NCI-H2107 treated with DMSO at 0.1 percent for 48 hours (cell line): Measurements from ENCODE around the gene SPAG16.
A peak's percentile ranks its signal among the peaks of the same experiment; 100 is the strongest.

ENCODE experiments used
- DNase-seq: peaks from one replicate; lab custom pipeline; 2025; ENCODE audit not compliant: unreplicated experiment; lab: John Stamatoyannopoulos, UW

The SPAG16 gene

DNA sequence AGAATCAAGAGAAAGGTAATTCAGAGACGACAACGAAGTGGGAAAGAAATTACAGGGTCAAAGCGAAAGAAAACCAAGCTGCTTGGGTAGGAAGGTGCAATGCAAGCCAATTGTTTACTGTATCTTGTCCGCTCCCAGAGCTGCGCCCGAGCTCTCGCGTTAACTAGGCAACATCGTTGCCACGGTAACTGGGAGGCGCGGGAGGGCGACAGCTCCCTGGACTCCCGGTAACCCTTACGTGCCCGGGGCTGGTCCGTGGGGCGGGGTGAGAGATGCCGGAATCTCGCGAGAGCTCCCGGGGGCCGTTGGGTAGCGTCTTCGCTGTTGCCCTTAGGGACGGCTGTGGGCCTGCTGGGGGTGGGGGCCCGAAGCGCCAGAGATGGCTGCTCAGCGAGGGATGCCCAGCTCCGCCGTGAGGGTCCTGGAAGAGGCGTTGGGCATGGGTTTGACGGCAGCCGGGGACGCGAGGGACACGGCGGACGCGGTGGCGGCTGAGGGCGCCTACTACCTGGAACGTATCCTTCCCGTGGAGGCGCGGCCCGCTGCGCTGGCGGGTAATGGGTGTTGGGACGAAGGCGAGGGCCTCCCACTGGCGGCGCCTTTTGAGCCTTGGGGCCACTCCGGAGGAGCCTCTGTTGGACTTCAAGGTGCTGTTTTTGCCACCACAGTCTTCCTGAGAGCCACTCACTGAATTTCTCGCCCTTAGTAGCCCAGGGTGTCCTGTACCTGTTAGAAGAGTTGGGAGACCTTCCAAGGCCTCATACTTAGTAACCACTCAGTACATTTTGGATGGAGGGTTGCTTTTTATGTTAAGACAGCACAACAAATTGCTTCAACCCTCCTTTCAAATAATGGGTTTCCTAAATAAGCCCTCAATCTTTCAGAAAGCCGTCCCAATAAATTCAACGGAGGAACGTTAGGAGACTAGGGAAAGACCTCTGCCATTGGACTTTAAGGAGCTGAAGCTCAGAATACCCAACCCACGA, at the start of gene SPAG16:
SPAG16 (plus strand) TSS at position 360 of the 986 bp plus-strand sequence.
- DNase-seq = peak; percentile 95

DNA sequence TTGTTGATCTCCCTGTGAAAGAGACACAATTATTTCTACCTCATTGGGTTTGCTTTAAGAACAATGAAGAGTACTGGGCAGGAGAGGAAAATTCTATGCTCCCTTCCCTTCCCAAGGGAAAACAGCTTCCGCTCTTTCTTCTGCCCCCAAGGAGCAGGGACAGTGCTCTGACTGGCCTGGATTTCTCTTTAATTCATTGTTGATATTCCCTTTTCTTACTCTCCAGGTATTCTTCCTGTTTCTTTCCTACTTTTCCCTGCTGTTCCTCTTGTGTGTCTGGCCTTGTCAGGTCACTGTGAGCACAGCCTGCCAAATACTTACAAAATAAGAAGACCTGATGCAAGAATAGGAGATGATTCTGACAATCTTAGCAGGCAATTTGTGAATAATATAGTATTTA, 49.6 kb upstream of the SPAG16 start:
- no peak for DNase-seq

- DNase-seq = no peak
Observed at GRCh38 chr2:213235741-213236140, 48.5 kb upstream of the SPAG16 start.

DNA sequence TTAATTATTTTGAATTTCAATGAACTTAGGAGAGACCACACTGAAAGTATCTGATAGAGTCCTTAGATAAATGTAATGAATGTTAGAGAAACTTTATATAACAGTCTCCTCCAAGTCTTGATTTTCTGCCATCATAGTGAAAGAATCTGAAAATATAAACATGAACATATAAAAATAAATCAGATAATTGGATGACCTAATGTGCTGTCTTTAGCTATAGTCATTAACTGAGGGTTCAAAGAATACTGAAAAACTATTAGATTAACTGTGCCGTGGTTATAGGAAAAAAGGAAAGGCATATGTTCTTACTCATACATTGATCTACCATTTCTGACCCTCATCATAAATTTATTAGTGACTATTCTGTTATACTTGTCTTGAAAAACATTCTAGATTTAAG, 47.0 kb upstream of the SPAG16 start:
- no peak for DNase-seq

DNA sequence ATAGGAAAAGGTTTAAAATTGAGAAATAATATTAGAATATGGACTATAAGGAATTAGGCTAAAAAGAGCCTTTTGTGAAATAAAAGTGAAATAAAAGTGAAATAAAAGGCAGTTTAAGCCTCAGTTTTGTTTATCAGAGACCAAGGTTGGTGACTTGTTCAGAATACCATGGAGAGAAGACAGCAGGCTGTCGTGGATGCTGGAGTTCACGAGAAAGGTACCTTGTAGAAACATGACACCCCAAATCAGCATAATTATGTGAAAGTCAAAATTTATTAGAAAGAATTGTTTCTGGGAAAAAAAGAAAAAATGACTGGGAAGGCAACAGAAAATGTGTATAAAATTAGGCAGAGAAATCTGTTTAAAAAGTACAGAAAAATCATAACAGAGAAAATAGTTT, 46.5 kb upstream of the SPAG16 start:
- no peak for DNase-seq

- no peak for DNase-seq
Observed at GRCh38 chr2:213238753-213239495, 45.3 kb upstream of the SPAG16 start.

DNA sequence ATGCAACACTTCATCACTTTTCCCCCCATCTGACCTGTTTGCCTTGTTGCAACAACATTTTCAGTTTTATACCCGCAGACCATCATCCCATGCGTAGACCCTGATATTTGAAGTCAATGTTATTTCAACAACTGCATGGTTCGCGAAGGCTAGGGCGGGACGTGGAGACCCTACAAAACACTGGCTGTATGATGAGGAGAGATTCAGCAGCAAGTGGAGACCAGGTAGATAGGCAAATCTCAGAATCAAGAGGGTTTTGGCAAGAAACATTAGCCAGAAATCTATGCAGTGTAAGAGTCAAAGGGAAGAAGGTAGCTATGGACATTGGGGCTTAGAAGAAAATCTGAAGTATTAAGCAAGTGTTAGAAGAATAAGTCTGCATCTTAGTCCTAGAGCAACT, 42.4 kb upstream of the SPAG16 start:
- no peak for DNase-seq

DNA sequence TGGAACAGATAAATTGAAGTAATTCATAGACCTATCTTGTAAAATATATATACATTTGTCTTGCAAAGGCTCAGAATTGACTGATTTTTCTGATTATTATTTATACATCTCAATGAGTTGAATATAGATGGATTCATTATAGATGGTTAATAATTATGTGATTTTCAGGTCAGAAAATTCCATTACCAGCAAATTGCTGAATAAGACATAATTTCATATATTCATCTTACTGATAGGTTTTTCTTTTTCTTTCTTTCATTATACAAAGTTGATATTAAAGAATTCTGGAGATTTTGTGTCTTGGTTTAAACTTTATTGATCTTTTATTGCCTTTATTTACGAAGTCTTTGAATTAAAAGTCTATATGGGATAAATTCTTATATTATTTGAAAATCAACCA, 41.6 kb upstream of the SPAG16 start:
- DNase-seq = no peak

DNA sequence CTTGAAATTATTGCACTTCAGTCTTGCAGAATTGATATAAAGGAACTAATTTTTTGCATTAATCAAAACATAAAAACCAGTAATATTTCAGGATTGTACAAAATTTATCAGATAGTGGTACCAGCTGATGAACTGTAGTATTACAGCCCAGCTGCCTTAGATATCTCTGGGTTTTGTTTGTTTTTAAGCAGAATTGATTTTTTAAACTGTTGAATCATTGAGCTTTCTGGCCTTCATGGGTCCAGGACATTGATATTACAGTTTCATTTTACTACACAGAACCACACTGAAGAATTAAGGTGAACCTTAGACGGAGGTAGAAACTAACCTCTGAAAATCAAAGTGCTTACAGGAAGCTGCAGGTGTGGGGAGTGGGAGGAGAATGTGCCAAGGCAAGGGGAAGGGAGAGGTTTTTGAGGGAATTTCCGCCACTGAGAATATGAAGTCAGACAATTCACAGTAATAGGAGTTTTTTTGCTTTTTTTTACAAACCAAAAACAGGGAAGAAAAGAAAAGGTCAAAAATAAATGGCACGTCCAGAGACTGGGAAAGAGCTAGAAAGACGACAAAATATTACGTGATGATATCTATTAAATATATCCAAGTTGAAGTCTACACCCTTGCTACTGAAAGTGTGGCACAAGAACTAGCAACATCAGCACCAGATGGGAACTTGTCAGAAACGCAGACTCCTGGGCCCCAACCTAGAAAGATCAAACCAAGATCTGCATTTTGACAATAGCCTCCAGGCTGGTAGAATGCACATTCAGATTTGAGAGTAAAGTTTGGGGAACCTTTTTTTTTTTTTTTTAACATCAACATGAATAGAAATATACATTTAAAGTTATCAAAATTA, 40.8 kb upstream of the SPAG16 start:
- DNase-seq = no peak

DNA sequence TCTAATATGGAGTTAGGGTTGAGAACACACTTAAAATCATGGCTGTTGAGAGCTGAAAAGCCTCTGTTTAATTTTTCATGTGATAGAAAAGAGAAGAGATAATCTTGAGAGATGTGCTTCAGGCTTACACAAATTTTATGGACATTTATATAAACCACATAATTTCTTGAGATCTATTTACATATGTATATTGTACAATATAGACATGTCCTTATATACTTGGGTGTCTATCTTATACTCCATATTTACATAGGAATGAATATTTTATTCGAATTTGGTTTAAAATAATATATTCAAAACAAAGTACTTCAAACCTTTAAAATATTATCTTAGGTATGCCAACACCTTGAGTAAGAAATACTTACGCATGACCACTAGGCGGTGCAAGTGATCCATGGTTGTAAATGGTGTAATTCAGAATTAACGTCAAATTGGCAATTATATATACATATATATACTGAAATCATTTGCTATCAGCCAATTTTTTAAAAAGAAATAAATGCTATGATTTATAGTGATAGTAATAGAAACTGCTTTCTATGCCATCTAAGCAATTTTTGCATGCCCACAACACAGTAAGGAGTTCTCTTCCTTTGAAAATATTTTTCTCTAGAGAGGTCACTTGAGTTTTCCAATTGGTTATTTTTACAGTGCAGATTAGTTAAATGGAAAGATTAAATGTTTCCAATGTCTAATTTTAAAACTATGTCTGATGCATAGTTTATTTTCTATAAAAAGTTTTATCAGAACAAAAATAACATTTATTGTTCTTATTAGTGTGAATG, 37.6 kb upstream of the SPAG16 start:
- no peak for DNase-seq

DNA sequence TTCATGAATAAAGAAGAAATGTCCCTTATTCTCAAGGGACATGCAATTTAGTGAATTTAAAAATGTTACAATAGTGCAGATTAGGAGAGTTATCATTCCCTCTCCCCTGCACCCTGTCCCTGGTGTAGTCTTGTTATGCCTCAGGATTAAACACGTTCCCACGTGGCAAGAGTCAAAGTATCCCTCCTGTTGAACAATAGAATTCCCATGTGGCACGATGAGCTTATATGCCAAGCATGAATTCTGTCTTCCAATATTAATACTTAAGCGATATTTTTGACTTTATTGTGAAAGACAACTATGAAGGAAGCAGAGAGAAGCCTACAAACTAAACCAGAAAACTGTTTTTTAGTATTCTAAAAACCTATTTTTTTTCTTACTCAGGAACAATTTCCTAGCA, 36.7 kb upstream of the SPAG16 start:
- DNase-seq = no peak

- DNase-seq = no peak
Observed at GRCh38 chr2:213248637-213249036, 35.6 kb upstream of the SPAG16 start.

GRCh38 chr2:213249502-213249901, 34.8 kb upstream of the SPAG16 start:
- no peak for DNase-seq

GRCh38 chr2:213251618-213252017, 32.6 kb upstream of the SPAG16 start:
- peak; percentile 63 for DNase-seq

DNA sequence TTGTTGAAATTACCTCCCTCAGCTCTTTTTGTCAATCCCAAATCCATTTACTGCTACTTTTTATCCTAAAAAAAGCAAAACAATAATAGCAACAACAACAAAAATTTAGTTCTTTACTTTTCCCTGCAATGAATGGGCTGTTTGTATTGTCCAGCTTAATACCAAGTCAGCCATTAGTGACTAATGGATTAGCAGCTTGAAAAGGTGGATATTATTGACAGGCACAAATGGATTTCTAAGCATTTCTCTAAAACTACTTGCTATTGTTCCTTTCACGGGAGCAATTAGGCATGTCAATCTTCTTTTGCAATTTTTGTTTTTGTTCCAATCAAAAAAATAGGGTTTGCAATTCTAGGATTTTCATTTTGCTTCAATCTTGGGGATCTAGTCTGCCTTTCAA, 32.1 kb upstream of the SPAG16 start:
- no peak for DNase-seq

DNA sequence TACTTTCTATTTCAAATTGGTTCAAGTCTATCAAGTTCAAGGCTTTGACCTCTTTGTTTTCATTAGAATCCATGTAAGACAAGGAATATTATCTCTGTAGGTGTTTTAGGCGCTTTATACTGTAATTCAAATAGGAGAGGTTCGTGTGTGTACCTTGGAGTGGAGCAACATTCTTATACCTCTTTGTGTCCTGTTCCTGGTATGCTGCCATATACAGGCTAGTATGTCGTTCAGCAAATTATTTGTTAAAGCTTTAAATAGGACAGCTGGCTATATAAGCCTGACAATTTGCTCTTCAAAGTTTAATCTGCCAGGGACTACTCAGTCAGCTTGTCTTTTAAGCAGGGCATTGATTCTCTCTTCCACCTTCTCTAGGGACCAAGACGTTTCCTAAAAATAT, 31.1 kb upstream of the SPAG16 start:
- DNase-seq = no peak

- no peak for DNase-seq
Observed at GRCh38 chr2:213259266-213259665, 25.0 kb upstream of the SPAG16 start.

GRCh38 chr2:213261237-213261636, 23.0 kb upstream of the SPAG16 start:
- DNase-seq = no peak

GRCh38 chr2:213261715-213262114, 22.5 kb upstream of the SPAG16 start:
- no peak for DNase-seq

GRCh38 chr2:213265679-213266078, 18.6 kb upstream of the SPAG16 start:
- DNase-seq = no peak
